ENCODE results near the gene FGR.
"Not testable (repeated sequence)": the region's sequence is repeated elsewhere in the genome, so short reads cannot be mapped to it uniquely, and the experiment has no call there.

The FGR gene

DNA sequence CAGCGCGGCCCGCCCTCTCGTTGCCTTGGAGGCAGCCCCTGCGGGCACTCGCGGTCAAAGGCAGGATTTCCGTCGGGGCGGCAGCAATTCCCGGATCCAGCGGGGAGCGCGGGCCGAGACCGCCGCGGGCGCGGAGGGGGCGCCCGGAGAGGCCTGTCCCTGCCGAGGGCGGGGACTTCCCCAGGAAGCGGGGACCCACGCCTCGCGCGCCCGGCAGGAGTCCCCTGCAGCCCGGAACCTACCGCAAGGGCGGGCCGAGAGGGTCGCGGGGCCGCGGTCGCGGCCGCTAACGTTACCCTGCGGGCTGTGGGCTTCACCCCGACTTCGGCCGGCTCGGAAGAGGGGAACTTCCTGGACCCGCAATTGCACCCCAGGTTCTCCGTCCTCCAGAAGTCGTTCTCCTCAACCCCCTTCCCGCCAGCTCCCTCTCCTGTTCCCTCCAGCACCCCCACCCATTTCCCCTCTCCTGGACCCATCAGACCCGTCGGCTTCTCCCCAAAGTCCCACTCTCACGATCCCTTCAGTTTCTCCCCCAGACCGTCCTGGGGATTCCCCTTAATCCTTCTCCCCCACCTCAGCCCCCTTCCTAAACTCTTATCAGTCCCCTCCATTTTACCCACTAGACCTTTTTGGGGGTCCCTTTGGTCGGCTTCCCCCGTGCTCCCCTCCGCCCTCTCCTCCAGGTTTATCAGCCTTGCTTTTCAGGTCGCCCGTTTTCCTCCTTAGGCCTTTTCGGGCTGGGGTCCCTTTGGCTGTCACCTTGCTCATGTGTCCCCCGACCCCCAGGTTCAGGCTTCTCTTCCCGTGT is 604 bp downstream of the FGR start:
- peak; percentile 41 for DNase-seq (ENCODE audit: low read depth)

DNA sequence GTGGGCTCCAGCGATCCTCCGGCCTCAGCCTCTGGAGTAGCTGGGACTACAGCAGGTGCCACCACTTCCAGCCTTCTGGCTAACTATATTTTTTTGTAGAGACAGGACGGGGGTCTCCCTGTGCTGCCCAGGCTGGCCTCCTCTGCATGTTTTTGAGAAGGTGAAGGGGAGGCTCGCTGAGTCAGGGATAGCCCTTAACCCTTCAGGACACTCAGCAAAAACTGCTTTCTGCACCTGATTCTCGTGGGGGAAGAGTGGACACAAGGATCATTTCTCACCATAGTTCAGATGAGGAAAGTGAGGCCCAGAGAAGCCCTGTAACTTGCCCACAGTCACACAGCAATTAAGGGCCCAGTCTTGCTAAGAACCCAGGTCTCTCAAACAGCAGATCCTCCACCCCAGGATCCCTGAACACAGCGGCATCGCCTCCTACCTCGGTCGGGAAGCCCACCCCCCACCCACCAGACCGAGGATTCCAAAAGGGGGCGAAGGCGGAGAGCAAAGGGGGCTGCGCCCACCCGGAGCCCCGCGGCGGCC is 1.3 kb downstream of the FGR start:
- DNase-seq (ENCODE audit: low read depth), result no peak

DNA sequence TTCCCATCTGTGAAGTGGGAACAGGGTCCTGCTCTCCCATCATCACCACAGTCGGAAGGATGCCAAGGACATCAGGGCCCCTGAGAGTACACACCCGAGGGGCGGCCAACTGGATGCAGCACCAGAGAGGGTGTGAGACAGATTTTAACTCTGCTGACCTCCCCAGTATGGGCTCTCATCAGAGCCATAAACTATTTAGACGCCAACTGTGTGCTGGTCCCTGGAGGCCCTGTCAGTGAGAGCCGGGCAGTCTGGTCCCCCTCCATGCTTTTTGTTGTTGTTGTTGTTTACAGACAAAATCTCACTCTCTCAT is 1.7 kb downstream of the FGR start:
- no peak for DNase-seq (ENCODE audit: low read depth)

DNA sequence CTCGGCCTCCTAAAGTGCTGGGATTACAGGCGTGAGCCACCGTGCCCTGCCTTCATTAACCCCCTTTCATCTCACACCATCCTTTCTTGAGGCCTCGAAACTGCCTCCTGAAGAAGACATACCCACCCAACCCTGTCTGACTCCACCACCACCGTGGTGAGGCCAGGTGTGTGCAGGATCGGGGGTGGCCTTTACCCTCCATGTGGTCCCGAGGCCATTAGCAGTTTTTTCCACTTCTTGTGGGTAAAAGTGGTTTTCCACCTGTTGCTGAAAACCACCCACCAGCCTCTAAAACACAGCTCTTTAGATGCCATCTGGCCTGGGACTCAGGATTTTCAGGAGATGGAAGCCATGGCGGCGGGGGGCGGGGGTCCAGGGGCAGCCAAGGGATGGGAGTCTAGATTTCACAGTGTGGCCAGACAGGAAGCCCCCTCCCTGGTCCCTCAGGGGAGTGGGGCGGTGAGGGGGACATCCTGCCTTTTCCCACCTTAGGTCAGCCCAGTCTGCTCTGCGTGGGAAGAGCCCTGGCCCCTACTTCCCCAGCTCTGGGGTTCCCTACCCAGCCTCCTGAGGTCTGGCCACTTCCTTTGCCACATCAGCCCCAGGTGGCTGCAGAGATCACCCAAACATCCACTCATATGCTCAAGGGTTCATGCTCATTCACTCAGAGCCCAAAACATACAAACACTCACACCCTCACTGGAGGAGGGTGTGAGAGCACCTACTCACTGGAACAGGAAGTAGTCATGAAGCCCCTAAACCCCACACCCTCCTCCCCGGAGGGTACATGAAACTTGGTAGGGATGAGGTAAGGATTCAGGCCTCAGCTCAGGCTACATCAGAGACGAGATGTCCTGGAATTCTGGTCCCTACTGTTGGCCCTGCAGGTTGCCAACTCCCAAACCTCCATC is 2.3 kb downstream of the FGR start:
- no peak for DNase-seq (ENCODE audit: low read depth)

DNA sequence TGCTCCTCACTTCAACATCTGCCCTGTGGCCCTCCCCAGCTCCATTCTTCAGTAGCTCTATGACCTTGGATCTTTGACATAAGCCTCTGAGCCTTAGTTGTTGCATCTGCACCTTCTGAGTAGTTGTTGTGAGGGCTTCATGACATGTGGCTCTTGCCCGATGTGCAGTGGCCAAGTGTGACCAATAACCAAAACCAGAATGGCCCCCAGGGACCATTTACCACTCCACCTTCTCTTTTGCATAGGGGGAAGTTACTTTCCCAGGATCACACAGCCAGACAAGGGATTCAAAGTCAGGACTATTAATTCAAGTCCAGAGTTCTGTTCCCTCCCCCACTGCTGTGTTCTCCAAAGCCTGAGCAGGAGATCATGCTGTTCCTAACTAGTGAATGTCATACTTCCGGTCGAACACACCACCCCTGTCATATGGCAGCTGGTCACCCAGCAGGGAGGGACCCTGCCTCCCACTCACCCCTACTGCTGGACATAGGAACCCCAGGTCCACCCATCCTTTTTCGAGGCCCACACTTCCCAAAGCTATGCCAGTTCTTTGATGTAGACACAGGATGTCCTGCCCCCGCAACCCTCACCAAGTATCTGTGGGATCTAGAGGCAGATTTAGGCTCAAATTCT is 4.0 kb downstream of the FGR start:
- peak; percentile 38 for DNase-seq (ENCODE audit: low read depth)

DNA sequence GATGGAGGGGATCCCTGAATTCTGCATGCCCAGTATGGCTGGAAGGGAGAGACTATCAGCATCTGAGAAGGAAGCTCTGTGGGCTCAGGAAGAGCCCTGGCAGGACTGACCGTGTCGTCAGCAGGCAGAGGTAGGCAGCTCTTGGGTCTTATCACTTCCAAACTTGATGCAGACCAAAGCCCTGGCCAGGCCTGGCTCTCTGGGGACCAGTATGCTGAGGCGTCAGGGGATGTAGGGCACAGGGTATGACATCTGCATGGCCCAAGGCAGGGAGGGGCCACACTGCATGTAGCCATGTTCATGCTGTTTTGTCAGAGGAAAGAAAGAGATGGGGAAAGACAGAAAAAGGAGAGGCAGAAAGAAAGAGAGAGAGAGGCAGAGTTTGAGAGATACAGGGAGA is 6.3 kb downstream of the FGR start:
- DNase-seq (ENCODE audit: low read depth), result no peak

DNA sequence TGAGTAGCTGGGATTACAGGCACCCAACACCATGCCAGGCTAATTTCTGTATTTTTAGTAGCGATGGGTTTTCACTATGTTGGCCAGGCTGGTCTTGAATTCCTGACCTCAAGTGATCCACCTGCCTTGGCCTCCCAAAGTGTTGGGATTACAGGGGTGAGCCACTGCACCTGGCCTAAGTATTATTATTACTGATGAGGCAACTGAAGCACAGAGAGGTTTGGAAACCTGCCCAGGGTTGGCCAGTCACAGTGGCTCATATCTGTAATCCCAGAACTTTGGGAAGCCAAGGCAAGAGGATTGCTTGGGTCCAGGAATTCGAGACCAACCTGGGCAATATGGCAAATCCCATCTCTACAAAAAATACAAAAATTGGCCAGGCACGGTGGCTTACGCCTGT is 7.3 kb downstream of the FGR start:
- not testable (repeated sequence) for DNase-seq (ENCODE audit: low read depth)

DNA sequence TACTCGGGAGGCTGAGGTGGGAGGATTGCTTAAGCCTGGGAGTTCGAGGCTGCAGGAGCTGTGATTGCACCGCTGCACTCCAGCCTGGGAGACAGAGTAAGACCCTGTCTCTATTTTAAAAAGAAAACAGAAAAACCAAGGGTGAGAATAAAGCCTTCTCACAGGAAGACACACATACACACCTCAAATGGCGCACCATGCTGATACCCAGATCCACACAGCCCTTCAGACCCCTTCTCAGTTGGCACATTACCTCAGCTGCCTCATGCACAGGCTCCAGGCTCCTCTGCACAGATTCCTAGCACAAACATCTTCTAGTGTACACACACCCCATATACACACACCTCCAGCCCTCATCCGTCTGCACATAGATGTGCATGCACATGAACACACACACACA is 7.9 kb downstream of the FGR start:
- no peak for DNase-seq (ENCODE audit: low read depth)

DNA sequence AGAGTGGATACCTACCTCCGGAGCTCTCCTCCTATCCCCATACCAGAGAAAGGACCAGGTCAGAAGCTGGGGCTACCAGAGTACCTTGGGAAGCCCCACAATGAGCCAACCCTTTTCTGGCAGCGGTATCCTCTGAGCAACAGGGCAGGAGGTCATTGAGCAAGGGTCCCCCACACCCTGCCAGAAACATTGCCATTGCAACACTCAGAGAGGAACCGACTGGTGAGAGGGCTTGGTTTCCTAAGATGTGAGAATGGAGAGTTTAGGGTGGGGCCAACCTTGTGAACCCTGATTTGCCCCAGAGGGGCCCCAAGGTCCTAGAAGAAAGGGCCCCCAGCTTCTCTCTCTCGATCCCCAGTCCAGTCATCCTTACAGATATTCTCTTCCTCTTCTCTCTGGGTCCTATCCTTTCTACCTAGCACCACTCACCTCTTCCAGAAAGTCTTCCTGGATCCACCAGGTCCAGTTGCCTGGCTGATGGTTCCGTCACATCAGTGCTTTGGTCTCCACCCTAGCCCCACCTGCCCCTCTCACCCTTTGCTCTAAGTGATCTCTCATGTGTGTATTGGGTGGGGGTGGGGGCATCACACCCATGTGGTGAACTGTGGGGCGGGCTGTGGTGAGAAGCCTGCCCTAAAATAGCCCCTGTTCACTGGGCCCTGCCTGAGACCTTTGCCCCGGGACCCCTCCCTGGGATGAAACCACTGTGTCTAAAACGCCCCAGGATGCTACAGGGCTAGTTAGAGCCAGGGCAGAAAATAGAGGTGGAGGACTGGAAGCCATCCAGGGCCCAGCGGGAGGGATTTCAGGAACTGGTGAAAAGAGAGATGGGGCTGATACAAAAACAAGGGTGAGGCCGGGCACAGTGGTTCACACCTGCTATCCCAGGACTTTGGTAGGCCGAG is 8.7 kb downstream of the FGR start:
- no peak for DNase-seq (ENCODE audit: low read depth)

DNA sequence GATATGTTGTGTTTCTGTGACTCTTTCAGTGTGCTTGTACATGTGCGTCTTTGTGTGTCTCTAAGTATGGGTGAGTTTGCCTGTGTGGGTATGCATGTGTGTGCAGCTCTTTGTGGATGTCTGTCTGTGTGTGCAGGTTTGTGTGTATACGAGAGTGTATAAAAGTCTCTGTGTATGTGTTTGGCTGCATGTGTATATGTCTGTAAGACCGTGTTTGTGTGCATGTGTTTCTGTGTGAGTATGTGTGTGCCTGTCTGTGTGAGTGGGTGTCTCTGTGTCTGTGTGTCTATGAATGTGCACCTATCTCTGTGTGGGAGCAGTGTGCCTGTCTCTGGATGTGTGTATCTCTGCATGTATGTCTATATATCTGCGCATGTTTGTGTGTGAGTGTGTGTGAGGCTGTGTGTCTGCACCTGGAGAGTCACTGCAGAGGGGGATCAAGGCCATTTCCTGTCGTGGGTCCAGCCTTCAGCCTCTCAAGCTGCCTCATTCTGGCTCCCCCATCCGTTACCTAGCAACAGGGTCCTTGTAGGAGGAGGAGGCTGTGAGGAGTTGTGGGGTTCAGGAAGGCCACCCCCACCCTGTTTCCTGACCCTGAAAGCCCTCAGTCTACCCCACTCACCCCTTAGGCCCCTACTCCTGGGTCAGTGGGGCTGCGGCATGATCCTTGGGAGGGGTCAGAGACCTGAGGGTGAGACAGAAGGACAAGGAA is 10.4 kb downstream of the FGR start:
- no peak for DNase-seq (ENCODE audit: low read depth)

DNA sequence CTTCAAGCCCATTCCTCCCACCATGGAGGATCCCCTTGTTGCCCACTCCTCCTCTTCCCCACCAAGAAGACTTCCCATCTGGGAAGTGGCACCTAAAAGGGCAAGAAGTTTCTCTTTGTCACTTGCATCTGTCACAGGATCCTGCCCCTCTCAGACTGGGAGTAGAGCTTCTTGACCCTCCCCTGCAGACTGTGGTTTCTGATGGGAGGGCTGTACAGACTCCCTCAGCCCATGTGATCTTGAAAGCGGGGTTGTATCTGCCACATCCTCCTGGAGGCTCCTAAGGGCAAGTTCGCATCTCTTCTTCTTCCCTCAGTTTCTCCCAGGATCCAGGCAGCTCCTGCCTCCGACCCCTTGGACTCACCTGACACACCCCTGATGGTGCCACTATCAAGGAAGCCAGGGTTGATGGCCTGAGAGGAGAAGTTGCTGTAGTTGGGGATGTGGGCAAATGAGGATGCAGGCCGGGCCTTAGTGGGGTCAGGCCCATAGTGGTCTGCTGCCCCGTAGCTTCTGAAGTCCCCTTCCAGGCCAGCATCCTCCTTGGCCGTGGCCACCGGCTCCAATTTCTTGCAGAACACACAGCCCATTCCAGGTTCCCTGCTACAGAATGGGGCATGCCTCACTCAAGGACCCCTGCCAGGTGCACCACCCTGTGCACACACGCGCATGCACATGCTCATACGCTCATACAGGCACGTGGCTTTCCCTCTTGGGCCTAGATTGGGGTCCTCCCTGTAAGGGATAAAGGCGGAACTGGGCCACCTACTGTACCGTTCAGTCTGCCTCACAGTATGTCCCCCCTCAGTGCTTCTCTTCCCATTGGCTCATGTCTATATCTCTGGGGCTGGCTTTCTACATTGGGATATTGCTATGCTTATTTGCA is 11.4 kb downstream of the FGR start:
- no peak for DNase-seq (ENCODE audit: low read depth)

DNA sequence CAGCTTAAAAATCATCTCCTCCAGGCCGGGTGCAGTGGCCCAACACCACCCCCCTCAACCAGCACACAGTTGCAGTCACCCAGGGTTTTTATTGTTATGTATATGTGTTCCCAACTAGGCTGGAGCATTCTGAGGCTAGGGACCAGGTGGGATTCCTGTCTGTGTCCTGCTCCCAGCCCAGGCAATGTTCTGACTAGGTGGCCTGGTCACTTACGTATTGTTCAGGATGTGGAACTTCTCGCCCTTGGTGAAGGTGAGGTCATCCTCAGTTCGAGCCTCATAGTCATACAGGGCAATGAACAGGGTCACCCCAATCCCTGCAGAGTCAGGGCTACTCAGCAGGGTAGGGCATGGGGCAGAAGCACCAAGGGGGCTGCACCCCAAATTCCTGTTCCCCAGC is 12.2 kb downstream of the FGR start:
- DNase-seq (ENCODE audit: low read depth), result no peak

DNA sequence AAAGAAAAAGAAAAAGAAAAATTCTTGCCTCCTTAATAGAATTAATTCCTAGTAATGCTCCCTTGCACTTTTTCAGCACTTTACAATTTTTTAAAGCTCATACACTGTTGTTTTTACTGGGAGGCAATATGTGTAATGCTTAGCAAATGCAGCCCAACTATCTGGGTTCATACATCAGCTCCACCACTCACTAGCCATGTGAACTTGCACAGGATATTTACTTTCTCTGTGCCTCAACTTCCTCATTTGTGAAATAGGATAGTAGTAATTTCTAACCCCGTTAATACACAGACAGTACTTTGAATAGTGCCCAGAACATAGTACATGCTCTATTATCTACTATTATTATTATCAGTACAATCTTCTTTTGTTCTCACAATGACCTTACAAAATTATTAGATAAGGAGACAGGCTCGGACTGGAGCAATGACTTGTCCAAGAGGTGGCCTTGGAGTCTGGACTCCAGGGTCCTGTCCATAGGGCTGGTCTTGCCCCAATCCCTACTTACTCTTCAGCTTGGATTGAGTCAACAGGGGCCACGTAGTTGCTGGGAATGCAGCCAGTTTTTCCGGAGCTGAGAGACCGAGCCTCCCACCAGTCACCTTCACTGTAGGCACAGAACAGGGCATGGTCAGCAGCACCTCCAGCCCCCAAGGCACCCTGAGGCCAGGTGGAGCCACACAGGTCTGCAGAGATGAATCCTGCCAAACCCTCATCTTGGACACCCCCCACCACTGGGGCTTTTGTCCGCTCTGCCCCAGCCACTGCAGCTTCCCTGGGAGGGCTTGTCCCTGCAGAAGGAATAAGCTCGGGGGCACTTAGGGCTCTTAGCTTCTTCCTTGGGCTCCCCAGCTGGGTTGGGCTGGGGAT is 13.7 kb downstream of the FGR start:
- DNase-seq (ENCODE audit: low read depth), result peak; percentile 41

DNA sequence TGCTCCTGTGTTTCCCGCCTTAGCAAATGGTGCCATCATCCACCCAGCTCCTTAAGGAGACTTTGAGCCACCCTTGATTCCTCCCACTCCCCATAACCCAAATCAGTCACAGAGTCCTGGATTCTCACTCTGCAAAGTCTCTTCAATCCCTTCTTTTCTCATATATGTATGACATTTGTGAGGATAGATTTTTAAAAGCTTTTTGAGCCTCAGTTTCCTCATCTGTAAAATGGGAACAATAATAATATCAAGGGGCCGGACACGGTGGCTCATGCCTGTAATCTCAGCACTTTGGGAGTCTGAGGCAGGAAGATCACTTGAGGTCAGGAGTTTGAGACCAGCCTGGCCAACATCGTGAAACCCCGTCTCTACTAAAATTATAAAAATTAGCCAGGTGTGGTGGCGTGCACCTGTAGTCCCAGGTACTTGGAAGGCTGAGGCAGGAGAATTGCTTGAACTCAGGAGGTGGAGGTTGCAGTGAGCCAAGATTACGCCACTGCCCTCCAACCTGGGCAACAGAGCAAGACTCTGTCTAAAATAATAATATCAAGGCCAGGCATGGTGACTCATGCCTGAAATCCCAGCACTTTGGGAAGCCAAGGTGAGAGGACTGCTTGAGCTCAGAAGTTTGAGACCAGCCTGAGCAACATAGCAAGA is 15.1 kb downstream of the FGR start:
- not testable (repeated sequence) for DNase-seq (ENCODE audit: low read depth)

DNA sequence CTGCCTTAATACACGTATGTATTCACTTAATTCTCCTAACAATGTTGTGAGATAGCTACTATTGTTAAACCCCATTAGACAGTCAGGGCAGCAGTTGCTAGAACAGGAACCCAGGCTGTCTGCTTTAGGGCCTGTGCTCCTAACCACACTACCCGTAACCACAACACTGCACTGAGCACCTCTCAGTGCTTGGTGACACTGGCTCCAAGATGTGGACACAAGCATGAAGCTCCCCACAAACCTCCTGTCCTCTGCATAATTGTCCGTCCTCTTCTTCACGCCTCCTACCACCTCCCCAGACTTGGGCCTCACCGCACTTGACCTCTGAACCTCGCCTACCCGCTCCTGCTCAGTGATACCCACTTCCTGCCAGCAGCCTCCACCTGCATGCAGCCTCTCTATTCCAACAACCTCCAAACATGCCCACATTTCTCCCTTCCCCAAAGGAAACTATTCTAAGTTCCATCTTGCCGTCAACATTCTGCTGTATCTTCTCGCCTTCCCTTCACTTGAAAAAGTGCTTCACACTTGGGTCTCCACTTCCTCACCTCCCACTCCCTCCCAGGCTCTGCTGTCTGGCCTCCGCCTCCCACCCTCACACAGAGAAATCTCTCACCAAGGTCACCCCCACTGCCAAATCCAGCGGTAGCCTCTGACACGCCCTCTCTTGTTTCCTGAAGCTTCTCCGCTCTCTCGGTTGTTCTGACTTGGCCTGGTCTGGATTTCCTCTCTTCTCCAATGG is 16.5 kb downstream of the FGR start:
- DNase-seq (ENCODE audit: low read depth), result no peak

DNA sequence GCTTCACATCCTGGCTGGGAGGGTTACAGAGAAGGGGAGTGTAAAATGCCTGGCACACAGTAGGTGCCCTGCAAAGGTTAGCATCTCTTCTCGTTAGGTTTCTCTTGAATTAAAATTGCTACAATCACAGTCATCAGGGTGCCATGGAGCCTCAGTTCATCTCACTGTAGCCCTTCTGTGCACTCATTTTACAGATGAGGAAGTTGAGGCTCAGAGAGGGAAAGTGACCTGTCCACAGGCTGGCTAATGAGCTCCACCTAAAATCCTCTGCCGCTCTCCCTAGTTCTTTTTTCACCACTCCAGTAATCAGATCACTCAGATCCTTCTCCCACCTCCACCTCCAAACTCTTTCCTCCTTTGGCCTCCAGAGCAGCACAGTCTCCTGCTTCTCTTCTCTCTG is 17.6 kb downstream of the FGR start:
- no peak for DNase-seq (ENCODE audit: low read depth)

DNA sequence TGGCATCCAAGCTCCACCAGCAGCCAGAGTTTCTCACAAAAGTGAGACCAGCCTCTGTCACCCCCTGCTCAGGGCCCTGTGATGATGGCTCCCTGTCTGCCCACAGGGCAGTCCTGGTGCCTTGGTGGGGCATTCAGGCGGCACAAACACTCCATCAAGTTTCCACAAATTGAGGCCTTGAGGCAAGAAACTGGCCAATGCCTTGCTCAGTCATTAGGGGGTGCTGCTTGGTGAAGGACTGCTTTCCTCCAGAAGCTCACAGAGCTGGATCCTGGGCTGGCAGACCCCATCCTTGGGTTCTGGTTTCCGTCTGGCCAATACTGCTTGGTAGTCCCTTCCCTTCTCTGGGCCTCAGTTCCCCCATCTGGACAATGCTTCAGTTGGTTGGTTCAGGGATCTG is 18.5 kb downstream of the FGR start:
- DNase-seq (ENCODE audit: low read depth), result no peak
